ENCODE measurements around the gene SAP30BP.

The SAP30BP gene

DNA sequence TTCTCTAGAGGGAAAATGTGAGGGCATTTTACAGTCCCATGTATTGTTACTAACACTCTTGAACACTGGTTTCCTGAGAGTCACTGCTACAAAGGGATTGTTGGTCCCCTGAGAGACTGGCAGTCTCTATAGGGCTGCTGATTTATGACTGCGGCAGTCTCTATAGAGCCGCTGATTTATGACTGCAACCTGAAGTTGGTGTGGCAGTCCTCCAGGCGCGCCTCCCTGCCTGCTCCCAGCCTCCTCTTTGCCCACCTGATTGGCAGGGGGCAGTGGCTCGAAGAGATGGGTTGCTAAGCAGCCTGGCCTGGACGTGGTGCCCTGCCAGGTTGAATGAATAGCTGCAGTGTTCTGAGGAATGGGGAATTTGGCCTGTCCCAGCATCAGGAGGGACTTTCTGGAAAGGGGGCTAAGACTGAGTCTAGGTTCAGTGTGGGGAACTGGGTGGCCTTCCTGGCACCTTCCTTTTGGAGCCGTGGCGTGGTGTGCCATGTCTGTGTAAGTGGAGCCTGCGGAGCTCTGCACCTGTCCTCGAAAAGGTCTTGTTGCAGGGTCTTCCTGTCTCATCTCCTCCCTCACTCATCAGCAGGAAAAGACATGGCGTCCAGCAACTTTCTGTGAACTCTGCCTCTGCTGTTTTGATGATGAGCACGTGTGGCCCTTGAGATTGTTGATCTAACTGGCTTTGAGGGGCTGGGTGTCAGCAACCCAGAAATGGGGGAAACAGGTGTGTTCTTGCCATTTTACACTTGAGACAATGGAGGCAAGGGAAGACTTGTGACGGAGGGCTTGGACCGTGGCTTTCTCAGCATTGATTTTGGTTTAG lies 24.9 kb downstream of the SAP30BP start:
- DNase-seq: no peak

DNA sequence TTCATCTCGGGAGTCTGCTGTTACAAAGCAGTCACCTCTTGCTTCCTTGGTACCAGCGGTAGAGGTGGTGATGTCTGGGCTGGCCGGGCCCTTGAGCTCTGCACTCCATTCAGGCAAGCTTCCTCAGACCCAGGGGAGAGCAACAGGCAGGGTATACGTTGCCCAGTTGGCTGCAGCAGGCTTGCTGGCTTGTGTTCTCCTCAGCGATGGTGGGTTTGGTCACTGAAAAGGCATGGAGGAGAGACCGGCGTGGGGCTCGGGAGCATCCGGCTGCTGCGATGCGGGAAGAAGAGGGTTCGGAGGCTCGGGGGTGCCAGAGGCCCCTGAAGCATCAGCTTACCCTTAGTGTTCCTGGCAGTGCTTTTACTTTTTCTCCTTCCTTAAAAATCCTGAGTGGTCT lies 25.8 kb downstream of the SAP30BP start:
- no peak for DNase-seq

DNA sequence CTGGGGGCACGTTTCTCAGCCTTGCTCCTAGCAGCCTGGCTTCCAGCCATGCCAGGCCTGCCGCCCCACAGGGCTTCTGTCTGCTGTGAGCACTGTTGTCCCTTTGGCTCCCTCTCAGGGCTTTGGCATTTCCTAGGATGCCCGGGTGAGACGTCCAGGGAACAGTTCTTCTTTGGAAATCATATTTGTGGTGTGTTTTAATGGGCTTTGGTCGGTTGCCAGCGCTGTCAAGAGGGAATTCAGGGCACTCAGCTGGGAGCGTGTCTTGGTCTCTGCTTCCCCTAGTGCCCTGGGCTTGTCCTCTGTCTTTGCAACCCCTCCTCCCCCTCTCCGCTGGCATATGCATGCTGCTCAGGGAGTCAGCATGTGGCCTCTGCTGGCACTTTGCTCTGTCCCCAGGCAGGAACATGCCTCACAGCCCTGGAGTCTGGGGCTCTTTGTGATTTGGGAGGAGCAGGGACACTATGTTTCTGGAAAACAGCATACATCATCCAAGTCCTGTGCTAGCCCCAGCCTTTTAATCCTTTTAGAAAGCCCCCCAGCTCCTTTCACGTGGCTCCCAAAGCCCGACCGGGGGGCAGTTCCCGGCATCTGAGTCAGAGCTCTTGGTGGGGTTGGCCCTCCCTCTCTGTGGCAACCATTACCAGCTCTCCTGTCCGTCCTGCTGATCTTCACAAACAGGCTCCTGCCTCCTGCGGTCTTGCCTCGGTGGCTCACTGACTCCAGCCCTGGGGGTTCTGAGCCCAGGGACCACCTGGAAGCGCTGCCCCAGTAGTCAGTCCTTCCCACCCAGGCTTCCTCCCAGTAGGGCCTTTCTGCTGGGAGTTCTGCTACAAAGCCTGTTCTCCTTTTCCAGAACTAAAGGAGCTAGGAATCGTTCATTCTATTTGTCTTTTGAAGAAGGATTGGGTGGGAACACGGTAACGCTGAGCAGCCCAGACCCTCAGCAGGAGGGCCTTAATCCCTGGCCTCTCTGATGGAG lies 26.7 kb downstream of the SAP30BP start:
- no peak for DNase-seq

DNA sequence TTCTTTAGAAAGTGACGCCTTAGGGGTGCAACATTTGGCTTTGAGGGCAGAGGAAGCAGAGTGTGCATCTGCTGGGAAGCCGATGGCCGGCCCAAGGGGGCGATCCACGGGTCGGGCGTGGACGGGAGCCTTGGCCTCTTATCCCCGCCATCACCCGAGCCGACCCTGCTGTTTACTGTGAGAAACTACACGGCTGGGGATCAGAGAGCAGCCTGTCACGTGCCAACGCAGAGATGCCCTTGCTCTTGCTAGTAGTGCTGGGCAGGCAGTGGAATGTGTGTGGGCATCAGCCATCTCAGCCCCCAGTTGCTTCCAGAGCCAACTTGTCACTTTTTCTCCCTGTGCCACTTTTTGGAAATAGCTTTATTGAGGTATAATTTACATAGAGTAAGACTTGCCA lies 27.4 kb downstream of the SAP30BP start:
- DNase-seq: no peak

DNA sequence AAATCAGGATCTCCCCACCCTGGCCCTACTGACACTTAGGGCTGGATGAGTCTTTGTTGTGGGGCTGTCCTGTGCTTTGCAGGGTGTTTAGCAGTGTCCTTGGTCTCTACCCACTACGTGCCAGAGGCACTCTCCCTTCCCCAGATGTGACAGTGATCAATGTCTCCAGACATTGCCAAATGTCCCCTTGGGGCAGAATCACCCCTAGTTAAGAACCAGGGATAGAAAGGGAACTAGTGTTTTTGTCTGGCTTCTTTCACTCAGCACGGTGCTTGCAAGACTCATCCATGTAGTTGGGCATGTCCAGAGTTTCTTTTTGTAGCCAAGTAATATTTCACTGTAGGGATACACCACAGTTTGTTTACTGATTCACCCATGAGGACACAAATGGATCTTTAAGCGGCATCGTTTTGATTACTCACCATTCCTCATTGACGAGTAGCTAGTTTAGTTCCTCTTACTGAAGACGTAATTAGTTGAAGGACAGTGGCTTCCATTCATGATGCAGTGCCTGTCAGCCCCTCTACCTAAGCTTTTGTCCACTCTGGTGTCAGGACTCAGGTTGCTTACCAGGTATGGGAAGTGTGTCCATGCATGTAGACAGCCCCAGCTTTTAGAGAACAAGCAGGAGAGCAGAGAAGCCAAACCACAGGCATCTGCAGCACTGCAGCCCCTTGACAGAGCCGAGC lies 28.1 kb downstream of the SAP30BP start:
- no peak for DNase-seq

DNA sequence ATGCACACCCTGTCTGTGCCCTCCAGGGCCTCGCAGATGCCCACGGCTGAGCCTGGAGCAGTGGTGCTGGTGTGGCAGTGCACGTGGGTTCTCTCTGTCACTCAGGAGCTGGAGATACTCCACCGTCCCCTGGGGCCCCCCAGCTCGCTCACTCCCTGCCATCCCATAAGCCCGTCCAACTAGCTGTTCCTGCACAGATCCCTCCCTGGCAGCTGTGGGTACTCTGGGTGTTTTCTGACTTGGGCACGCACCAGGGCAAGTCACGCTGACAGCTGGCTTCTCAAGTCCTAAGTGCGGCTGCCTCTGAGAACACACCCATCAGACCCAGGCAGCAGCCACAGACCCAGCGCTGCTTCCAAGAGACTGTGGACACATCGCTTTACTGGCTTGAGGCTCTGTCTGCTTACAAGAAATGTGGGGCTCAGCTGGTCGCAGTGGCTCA lies 28.7 kb downstream of the SAP30BP start:
- DNase-seq: no peak

DNA sequence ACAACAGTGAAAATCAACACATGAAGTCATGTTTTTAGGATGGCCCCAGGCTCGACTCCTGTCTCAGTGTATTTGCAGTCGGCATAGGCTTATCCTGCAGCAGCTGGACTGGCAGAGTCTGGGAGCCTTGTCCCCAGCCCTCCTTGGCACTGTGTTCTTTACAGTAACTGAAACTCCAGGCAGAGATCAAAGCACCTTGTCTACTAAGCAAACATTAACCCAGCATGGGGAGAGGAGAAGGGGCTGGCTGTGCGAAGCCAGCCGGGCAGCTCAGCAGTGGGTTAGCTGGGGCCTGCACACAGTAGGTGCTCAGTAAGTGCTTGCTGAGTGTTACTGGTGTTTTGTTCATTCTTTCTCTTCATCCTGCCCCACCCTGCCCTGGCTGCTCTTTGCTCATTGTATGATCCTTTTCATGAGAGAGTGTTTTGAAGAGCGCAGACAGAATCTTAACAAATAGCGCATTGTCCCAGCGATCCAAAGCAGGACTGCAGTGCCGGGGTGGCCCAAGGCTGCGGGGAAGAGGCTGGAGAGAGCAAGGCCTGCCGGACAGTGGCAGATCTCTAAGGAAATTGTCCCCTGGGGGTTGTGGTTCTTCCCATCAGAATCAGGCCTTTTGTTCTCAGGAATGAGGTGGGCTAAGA lies 30.6 kb downstream of the SAP30BP start:
- DNase-seq: no peak

DNA sequence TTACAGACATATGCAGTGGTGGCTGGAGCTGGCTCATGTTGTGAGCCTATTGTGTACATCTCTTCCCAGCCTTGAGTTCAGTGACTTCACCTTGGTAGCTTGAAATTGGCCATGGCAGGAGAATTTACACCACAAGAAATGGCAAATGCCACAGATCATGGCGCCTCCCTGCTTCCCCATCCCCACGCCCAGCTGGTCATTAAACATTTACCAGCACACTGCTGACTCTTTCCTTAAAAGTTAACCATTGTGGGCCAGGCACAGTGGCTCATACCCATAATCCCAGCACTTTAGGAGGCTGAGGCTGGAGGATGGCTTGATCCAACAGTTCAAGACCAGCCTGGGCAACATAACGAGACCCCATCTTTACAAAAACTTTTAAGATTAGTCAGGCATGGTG lies 31.5 kb downstream of the SAP30BP start:
- no peak for DNase-seq

DNA sequence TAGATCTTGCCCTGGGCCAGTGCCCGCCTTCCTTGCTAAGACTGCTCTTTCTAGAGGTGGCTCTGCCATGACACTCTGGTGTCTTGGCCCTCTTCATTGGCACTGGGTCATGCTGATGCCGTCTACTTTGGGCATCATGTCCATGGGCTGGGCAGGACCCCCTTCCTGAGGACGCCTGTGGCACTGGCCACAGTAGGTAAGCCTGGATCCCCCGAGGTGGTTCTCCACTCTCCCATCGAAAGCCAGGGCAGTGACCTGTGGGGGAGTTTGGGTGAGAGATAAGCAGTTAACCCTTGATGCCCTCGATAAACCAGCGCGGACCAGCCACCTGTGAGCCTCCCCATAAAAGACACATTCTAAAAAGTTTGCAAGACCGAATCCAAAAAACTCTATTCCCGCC lies 34.1 kb downstream of the SAP30BP start:
- DNase-seq: no peak

DNA sequence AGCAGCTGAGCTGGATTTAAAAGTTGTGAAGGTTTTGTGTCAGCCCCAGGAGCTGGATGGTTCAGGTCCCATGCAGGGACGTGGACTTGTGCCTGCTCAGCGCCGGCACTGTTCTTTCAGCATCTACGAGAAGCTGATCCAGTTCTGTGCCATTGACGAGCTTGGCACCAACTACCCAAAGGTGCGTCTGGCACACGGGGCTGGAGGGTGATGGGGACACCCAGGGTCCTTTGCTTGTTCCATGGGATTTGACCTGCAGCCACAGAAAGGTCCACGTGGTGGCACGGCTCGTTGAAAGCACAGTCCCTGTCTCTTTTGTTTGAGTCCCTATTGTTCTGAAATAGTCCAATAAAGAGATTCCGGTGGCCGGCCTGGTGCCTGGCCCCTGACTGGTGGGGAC lies 36.1 kb downstream of the SAP30BP start:
- no peak for DNase-seq

DNA sequence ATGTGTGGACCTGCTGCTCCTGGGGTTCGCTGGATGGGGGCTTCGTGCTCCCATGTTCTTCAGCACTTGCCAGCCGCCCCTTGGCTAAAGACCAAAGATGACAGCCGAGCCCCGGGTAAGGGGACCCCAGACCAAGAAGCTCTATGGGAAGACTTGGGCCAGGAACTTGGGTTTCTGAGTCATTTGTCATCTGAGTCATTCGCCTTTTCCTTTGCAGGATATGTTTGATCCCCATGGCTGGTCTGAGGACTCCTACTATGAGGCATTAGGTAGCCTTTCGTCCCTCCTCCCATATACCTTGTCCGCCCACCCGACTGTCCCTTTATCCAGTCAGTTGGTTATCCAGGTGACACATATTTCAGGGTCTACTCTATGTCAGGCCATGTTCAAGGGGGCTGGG lies 36.5 kb downstream of the SAP30BP start:
- DNase-seq: no peak

DNA sequence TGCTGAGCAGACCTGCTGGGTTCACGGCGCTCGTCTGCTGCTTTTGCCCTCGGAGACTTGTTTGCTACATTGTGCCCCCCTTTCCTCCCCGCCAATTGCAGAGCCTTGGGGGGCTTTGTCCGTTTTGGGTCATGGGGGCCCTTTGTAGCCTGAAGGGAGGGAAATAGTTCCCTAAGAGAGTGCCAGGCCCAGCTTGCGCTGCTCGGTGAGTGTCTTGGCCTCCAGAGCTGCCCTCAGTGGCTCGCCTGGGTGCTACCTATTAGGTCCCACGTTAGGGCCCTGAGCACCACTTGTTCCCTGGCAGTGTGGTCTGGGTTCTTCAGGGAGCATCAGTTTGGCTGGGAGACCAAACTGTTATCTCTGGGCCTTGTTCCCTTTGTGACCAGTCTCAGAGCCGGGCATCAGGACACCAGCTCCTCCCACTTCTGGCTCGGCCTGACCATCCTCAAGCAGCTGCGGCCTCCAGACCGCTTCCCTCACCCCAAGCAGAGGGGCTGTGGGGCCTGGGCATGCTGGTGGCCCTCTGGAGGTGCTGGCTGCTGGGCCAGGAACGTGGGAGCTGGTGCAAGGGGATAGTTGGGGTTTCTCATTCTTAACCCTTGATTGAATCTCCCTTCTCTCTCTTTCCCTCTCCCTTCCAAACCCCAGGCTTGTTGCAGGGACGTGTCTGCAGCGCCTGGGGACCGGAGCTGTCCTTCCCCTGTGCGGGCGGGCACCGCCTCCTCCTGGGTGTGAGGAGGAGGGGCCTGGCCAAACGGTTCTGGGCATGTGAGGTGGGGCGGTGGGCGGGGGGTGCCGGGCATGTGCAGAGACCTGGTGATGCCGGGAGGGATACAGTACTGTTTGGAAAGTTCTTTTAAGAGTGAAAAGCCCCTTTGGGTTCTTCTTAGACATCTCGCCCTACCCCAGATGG lies 38.1 kb downstream of the SAP30BP start:
- no peak for DNase-seq

DNA sequence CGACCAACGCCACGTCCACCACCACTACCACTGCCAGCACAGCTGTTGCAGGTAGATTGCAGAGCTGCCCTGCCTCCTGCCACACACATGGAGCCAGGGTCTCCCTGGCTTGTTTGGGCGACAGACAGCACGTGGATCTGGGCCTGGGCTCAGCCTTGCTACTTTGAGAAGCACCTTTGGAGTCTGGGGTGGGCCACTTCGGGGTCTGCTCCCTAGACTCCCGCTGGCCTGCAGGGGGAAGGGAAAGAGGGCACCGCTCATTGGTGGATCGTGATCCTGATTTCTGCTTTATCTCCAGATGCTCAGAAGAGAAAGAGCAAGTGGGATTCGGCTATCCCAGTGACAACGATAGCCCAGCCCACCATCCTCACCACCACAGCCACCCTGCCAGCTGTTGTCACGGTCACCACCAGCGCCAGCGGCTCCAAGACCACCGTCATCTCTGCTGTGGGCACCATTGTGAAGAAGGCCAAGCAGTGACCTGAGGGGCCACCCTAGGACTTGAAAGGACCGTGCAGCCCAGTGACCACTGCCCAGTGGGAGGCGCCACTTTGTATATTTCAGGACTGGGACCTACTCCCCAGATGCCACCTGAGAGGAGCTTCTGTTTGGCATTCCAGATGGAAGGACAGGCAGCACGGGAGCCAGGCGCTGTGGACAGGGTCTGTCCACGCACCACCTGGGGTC lies 39.0 kb downstream of the SAP30BP start:
- no peak for DNase-seq

DNA sequence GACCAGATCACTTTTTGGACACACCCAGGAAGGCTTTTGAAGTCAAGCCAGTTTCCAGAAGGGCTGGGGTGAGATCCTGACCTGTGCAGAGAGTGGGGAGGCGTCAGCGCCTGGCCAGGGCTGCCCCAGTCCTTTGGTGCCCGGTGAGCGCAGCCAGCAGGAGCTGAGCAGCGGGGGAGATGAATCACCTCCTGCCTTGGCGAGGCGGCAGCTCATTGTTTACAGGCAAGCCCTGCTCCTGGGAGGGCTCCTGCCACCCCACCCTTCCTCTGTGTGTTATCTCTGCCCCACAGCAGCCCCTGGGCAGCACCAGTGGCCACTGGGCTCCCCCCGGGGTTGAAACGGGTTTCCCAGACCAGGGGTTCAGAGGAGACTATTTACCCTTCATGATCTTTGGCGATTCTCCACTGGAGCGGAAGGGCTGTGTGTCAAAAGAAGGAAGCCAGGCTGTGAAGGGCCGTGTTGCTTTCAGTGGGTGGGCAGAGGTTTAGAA lies 40.0 kb downstream of the SAP30BP start:
- DNase-seq: no peak

DNA sequence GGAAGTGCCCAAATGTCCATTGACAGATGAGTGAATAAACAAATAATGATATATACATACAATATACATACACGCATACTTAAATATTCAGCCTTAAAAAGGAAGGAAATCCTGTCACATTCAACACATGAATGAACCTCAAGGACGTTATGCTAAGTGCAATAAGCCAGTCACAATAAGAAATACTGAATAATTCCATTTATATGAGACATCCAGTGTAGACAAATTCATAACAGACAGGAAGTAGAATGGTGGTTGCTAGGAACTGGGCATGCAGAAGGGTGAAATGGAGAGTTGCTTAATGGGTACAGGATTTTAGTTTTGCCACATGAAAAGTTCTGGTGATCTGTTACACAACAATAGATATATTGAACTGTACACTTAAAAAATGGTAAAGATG lies 45.3 kb downstream of the SAP30BP start:
- DNase-seq: no peak

DNA sequence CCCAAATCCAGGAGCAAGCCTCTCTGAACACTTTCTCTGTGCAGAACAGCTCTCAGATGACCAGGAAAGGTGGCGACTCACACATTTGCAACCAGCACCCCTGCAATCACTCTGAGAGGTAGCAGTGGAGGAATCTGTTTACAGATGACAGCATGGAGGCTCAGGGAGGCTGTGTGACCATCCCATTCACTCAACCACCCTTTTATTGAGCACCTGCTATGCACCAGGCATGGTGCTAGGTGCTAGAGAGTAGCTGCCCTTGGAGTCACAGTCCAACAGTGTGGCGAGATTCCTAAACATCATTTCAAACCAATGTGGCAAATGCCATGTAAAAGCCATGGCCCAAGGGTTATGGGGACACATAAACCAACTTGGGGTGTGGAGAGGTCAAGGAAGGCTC lies 52.6 kb downstream of the SAP30BP start:
- no peak for DNase-seq

DNA sequence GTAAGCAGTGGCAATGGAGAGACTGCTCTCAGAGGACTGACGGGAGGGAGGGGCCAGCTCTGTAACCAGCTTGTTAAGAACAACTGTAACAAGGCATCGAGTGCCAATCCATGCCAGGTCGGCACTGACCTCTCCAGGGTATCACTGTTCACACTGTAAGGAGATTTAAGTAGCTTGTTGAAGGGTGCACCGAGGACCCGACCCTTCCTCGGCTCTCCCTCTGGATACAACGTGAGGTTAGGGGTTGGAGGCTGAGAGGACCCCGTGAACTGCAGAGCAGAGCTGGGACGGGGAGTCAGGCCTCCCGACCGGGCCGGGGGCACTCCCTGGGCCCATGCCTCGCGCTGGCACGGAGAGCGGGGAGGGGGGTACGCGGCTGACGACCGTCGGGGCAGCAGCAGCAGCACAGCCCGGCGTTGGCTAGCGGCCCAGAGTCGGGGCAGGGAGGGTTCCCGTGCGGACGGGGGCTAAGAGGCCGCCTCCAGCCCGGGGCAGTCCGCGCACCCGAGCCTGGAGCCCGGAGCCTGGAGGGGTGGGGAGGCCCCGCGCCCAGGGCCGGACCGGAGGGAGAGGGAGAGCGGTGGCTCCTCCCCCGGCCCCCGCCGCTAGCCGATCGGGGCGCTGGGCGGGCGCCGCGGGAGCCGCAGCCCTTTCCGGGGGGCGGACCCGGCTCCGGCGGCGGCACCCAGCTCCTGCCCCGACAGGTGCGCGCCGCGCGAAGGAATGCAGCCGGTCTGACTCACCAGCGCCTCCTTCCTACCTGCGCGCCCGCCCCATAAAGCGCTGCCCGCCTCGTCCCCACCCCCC lies 53.7 kb downstream of the SAP30BP start, which contains the start of gene ITGB4:
Gene ITGB4 (plus strand): TSS at position 804 of the 807 bp plus-strand sequence. CDS start 3,245 bp downstream, outside the sequence.
- DNase-seq: peak; percentile 59

DNA sequence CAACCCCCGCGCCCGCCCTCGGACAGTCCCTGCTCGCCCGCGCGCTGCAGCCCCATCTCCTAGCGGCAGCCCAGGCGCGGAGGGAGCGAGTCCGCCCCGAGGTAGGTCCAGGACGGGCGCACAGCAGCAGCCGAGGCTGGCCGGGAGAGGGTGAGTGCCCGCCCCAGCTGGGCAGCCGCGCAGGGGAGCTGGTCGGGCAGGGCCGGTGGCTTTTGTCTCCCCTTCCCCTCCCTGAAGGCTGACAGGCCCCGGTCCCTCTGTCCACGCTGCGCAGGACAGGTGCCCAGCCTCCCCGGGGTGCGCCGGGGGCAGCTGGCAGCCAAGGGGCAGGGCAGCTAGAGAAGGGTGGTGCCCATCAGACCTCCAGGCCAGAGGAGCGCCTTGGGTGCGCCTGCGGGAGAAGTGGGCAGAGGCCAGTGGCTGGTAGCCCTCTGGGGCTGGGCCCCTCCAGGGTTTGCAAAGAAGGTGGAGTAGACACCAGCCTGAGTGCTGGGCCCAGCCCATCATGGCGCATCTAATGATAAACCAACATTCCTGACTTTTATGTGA lies 54.4 kb downstream of the SAP30BP start:
- DNase-seq: no peak

DNA sequence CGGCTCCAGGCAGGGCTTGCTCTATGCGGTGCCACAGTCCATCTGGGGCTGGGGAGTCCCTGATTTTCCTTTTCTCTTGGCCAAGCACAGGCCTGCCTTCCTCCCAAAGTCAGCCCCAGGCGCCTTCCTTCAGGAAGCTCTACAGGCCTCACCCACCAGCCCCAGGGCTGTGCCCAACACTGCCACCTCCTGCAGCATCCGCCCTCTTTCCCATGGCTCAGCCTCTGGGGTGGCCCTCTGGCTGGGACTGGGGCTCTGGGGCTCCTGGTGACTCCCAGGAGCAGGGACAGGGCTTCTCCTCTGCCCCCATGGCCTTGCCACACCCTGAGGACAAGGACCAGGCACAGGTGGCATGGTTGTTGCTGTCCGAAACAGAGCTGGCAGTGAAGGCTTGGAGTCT lies 54.9 kb downstream of the SAP30BP start:
- DNase-seq: no peak

Measured in activated effector memory CD4-positive, alpha-beta T cell treated with Interleukin-2 at 50 U/mL for 16 hours (primary cell).